ENCODE data around the gene CLSTN2.

CLSTN2 gene

DNA sequence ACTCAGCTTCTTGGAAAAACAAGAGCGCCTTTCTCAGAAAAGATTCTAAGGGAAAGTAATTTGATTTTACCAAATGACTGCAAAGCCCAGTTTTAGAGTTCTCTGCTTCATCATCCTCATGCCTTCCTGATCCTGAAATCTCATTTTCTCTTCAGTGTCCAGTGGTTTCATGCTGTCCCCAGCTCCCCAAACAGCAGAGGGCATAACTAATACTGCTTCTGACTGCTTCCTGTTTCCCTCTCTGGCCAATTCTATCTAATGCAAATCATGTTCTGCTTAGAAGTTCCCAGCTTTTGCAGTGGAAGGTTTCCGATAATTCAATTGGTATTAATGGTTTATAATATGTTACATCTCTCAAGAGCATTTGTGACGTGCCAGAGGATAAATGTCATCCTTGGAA, 161.1 kb downstream of the CLSTN2 start:
- no peaks in the 10 kb centered on the region for H3K4me1 Mint-ChIP-seq (ENCODE audit: low read depth)
- H3K9me3 Mint-ChIP-seq: no peaks in the 10 kb centered on the region
- H3K36me3 Mint-ChIP-seq (ENCODE audit: low read depth): no peaks in the 10 kb centered on the region
- H3K27me3 Mint-ChIP-seq: no peaks in the 10 kb centered on the region
- no peak overlapping the region for H3K27ac Mint-ChIP-seq
- DNase-seq: no peak
- H3K4me3 Mint-ChIP-seq: no peak overlapping the region

DNA sequence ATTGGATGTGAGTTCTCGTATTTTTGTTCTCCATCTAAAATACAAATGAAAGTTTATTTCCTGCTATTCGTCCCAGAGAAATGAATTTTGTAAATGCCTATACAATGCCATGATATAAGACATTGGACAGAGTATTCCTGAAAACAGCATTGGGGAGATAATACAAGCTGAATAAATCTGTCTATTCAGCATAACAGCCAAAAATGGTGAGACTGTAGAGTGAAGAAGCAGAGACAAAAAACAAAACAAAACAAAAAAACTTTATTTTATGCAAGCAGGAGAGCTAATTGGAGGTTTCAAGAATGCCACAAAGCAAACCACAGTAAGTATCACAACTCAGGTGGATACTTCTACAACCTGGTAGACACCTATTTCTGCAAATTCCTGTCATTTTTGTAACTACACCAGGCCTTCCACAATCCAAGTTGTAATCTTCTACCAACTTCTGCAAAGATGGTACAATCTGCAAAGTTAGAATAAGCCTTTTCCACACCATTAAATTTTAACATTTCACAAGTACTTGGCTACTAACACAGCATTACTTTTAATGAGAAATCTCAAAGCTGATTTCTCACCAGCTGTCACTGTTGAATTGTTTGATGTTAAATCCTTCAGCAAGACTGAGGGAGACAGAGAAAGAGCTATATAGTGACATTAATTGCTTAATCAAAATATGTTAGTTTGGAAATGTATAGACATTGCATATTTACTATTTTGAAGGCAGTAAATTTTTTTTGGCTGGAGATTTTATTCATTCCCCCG, 163.1 kb downstream of the CLSTN2 start:
- no peak overlapping the region for H3K4me3 Mint-ChIP-seq

GRCh38 chr3:140100479-140100878, 165.5 kb downstream of the CLSTN2 start:
- H3K36me3 Mint-ChIP-seq (ENCODE audit: low read depth): no peaks in the 10 kb centered on the region
- peaks cover 4% of the 10 kb centered on the region for H3K27me3 Mint-ChIP-seq
- H3K4me1 Mint-ChIP-seq (ENCODE audit: low read depth): no peaks in the 10 kb centered on the region
- DNase-seq: no peak
- H3K9me3 Mint-ChIP-seq: no peaks in the 10 kb centered on the region
- H3K27ac Mint-ChIP-seq: no peak overlapping the region
- no peak overlapping the region for H3K4me3 Mint-ChIP-seq

More for the DNA sequence above, 163.1 kb downstream of the CLSTN2 start:
- no peaks in the 10 kb centered on the region for H3K4me1 Mint-ChIP-seq (ENCODE audit: low read depth)
- DNase-seq: no peak
- no peak overlapping the region for H3K27ac Mint-ChIP-seq
- H3K9me3 Mint-ChIP-seq: no peaks in the 10 kb centered on the region
- H3K36me3 Mint-ChIP-seq (ENCODE audit: low read depth): no peaks in the 10 kb centered on the region
- H3K27me3 Mint-ChIP-seq: no peaks in the 10 kb centered on the region

DNA sequence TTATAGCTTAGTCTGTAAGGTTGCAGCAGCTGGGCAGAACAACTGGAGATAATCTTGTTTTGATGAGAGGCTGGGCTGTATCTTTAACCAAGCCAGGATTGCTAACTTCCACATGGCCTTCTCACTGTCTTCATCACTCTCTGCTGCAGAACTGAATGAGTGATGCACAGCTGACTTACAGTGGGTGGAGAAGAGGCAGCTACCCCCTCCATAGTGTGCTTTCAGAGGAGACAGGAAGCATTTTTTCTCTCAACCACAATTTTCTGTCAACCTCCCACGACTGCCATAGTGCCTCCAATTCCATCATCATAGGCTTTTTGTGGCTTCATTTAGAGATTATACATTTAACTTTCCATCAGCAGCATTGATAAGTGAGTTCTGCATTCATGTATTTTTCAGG, 168.2 kb downstream of the CLSTN2 start:
- DNase-seq: no peak
- Mint-ChIP-seq H3K4me1 (ENCODE audit: low read depth) (no peaks in the 10 kb centered on the region), H3K27ac (no peak overlapping the region), H3K27me3 (peaks cover 4% of the 10 kb centered on the region), H3K36me3 (ENCODE audit: low read depth) (no peaks in the 10 kb centered on the region), H3K4me3 (no peak overlapping the region), H3K9me3 (no peaks in the 10 kb centered on the region)

DNA sequence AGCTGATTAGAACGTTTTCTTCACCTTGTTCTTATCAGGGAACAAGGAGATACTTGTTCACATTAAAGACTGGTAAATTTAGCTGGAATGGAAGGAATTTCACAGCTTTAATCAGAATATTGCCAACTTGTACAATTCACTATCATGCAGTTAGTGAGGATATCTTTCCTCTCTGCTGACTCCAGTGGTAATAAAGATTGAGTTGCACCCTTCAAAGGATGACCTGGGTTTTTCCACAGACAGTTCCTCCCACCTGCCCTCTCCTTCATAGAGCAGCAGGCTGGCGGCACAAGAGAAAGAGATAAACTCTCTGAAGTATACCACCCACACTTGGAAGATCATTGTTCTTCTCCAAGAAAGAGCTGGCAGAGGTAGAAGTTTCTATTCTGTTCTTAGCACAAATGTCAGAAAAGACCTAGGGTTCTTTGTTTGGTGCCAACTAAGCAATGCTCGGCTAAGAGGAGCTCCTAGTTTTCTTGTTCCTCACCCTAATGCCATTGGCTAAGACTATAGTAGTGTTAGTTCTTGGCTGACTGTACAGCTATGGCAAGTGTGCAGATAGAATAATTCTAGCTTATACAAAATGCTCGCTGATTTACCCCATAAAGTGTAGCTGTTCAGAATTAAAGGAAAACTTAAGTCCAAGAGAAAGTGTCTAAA, 169.1 kb downstream of the CLSTN2 start:
- H3K27me3 Mint-ChIP-seq: peaks cover 4% of the 10 kb centered on the region

DNA sequence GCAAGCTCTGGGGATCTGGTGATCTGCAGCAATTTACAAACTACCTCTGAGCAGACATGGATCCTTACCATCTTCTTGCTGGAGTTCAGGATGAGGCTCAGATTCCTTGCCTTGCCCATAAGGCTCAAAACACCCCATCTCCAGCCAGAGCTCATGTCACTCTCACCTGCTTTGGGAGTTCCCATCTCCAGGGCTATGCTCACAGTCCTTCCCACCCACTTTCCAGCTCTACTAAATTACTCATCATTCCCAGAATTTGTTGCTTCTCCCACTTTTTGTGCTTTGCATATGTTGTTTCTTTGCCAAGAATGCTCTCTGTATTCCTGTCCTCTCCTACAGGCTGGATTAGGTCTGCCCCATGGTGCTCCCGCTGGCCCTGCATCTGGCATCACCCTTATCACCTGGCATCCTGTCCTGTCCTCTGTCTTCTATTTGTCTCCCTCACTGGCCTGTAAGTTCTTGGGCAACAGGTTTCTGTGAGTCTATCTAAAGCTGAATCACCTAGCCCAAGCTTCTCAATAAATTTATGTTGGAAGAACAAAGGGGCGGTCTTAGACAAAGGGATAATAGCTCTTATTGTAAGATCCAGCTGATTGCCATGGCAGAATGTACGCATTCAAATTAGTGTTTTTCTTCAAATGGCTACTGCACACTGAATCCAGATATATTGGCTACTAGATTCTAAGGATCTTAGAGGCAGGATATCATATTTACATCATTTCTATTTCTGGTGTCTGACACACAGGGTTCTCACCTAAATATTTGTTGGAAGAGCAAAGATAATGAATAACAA, 179.2 kb downstream of the CLSTN2 start:
- no peak for DNase-seq
- H3K27ac Mint-ChIP-seq: no peak overlapping the region

More for the DNA sequence above, 169.1 kb downstream of the CLSTN2 start:
- H3K4me3 Mint-ChIP-seq: no peak overlapping the region
- no peaks in the 10 kb centered on the region for H3K4me1 Mint-ChIP-seq (ENCODE audit: low read depth)
- no peaks in the 10 kb centered on the region for H3K9me3 Mint-ChIP-seq
- DNase-seq: no peak
- H3K27ac Mint-ChIP-seq: no peak overlapping the region
- no peaks in the 10 kb centered on the region for H3K36me3 Mint-ChIP-seq (ENCODE audit: low read depth)

GRCh38 chr3:140114789-140115080, 179.8 kb downstream of the CLSTN2 start:
- H3K27me3 Mint-ChIP-seq: peaks cover 5% of the 10 kb centered on the region

More for the DNA sequence above, 179.2 kb downstream of the CLSTN2 start:
- H3K27me3 Mint-ChIP-seq: peaks cover 5% of the 10 kb centered on the region
- H3K9me3 Mint-ChIP-seq: no peaks in the 10 kb centered on the region
- no peaks in the 10 kb centered on the region for H3K36me3 Mint-ChIP-seq (ENCODE audit: low read depth)
- no peaks in the 10 kb centered on the region for H3K4me1 Mint-ChIP-seq (ENCODE audit: low read depth)
- H3K4me3 Mint-ChIP-seq: no peak overlapping the region

DNA sequence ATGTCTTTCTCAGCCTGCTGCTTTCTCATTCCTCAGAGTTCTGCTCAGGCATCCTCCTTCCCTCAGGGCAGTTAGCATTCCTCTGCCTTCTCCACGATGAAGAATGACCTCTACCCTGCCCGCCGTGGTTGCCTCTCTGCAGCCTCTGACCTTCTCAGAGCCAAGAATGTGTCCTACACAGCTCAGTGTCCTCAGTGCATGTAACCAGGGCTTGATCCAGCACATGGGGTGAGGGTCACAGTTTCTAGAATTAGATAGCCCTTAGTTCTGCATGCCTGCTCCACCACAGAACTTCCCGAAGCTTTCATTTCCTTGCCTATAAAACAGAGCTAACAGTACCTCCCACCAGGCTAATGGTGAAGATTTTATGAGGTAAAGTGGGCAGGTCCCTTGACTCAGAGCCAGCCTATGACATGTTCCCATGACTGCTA, 182.1 kb downstream of the CLSTN2 start:
- Mint-ChIP-seq H3K27ac (no peak overlapping the region), H3K36me3 (ENCODE audit: low read depth) (no peaks in the 10 kb centered on the region), H3K27me3 (peaks cover 5% of the 10 kb centered on the region), H3K9me3 (no peaks in the 10 kb centered on the region), H3K4me3 (no peak overlapping the region), H3K4me1 (ENCODE audit: low read depth) (no peaks in the 10 kb centered on the region)
- no peak for DNase-seq

More at GRCh38 chr3:140114789-140115080, 179.8 kb downstream of the CLSTN2 start:
- H3K4me1 Mint-ChIP-seq (ENCODE audit: low read depth): no peaks in the 10 kb centered on the region
- no peaks in the 10 kb centered on the region for H3K9me3 Mint-ChIP-seq
- no peak overlapping the region for H3K4me3 Mint-ChIP-seq
- no peak for DNase-seq
- H3K36me3 Mint-ChIP-seq (ENCODE audit: low read depth): no peaks in the 10 kb centered on the region
- H3K27ac Mint-ChIP-seq: no peak overlapping the region

- DNase-seq: no peak
- Mint-ChIP-seq H3K27me3 (peaks cover 5% of the 10 kb centered on the region), H3K9me3 (no peaks in the 10 kb centered on the region)
Measured at GRCh38 chr3:140122183-140122582, 187.2 kb downstream of the CLSTN2 start.

DNA sequence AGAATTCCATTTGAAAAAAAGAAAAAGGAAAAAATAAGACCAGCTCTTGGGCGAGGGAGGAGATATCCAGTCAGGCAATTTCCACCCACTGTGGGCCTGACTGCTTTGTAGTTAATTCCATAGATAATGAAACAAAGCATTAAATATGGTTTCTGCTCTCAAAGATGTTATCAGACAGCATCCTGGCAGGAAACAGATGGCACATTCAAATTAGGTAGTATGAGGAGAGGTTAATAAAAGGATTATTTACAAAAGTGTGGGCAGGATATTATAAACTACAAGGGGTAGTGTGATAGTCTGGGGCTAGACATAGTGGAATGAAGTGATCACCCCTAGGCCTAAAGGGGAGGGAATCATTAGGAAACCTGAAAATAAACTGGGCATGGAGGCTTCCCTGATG, 193.2 kb downstream of the CLSTN2 start:
- no peaks in the 10 kb centered on the region for H3K4me1 Mint-ChIP-seq (ENCODE audit: low read depth)
- DNase-seq: no peak
- no peaks in the 10 kb centered on the region for H3K36me3 Mint-ChIP-seq (ENCODE audit: low read depth)
- H3K9me3 Mint-ChIP-seq: no peaks in the 10 kb centered on the region
- H3K27ac Mint-ChIP-seq: no peak overlapping the region
- no peak overlapping the region for H3K4me3 Mint-ChIP-seq
- no peaks in the 10 kb centered on the region for H3K27me3 Mint-ChIP-seq

More at GRCh38 chr3:140122183-140122582, 187.2 kb downstream of the CLSTN2 start:
- Mint-ChIP-seq H3K4me3 (no peak overlapping the region), H3K36me3 (ENCODE audit: low read depth) (no peaks in the 10 kb centered on the region), H3K4me1 (ENCODE audit: low read depth) (no peaks in the 10 kb centered on the region), H3K27ac (no peak overlapping the region)

DNA sequence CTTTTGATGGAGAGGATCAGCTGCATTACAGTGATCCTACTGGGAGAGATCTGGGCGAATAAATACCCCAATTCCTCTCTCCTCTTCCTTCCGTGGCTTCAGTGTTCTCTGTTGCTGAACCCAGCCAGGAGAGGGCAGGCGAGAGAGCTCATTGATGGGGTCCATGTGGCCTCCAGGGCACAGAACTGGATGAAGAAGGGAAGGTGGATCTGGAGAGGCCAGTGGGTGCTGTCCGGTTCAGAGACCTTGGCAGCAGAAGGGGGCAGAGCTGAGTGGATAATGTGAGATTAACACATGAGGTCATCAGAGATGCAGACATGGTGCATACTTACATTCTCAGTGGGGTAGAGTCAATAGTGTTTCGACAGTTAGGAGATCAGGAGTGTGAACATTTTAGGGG, 193.6 kb downstream of the CLSTN2 start:
- Mint-ChIP-seq H3K36me3 (ENCODE audit: low read depth) (no peaks in the 10 kb centered on the region), H3K4me1 (ENCODE audit: low read depth) (no peaks in the 10 kb centered on the region), H3K9me3 (no peaks in the 10 kb centered on the region), H3K27ac (no peak overlapping the region), H3K4me3 (no peak overlapping the region), H3K27me3 (no peaks in the 10 kb centered on the region)
- DNase-seq: no peak

- DNase-seq: no peak
- H3K9me3 Mint-ChIP-seq: no peaks in the 10 kb centered on the region
- no peaks in the 10 kb centered on the region for H3K27me3 Mint-ChIP-seq
- no peak overlapping the region for H3K4me3 Mint-ChIP-seq
- no peaks in the 10 kb centered on the region for H3K4me1 Mint-ChIP-seq (ENCODE audit: low read depth)
- no peak overlapping the region for H3K27ac Mint-ChIP-seq
- no peaks in the 10 kb centered on the region for H3K36me3 Mint-ChIP-seq (ENCODE audit: low read depth)
Measured at GRCh38 chr3:140129768-140130284, 194.8 kb downstream of the CLSTN2 start.

GRCh38 chr3:140131895-140132294, 196.9 kb downstream of the CLSTN2 start:
- H3K27ac Mint-ChIP-seq: no peak overlapping the region
- no peaks in the 10 kb centered on the region for H3K4me1 Mint-ChIP-seq (ENCODE audit: low read depth)
- no peaks in the 10 kb centered on the region for H3K9me3 Mint-ChIP-seq
- no peaks in the 10 kb centered on the region for H3K27me3 Mint-ChIP-seq
- no peak overlapping the region for H3K4me3 Mint-ChIP-seq
- DNase-seq: no peak
- H3K36me3 Mint-ChIP-seq (ENCODE audit: low read depth): no peaks in the 10 kb centered on the region

- H3K36me3 Mint-ChIP-seq (ENCODE audit: low read depth): no peaks in the 10 kb centered on the region
- DNase-seq: no peak
- H3K27me3 Mint-ChIP-seq: peaks cover 3% of the 10 kb centered on the region
Measured at GRCh38 chr3:140134231-140134965, 199.4 kb downstream of the CLSTN2 start.

More at GRCh38 chr3:140134231-140134965, 199.4 kb downstream of the CLSTN2 start:
- no peak overlapping the region for H3K4me3 Mint-ChIP-seq
- H3K27ac Mint-ChIP-seq: no peak overlapping the region
- no peaks in the 10 kb centered on the region for H3K4me1 Mint-ChIP-seq (ENCODE audit: low read depth)
- H3K9me3 Mint-ChIP-seq: no peaks in the 10 kb centered on the region

All from activated T-cell treated with anti-CD3 and anti-CD28 coated beads, Interleukin-2, amount 50 U/mL, for 24 hours (primary cell).